HEK293T (cell line): ENCODE measurements around the gene SLC22A15.
"Not testable (repeated sequence)": the region's sequence is repeated elsewhere in the genome, so short reads cannot be mapped to it uniquely, and the experiment has no call there.

Experiments
- CTCF ChIA-PET: fragments of 350-600 bp; formaldehyde crosslinking; extraction: SDS; loops from one replicate; lab custom pipeline; 2021; ENCODE audit warnings: antibody characterized with exemption, inconsistent platforms; lab: Yijun Ruan, JAX
- POLR2A ChIA-PET: fragments of 350-600 bp; formaldehyde crosslinking; extraction: SDS; loops from one replicate; lab custom pipeline; 2020; ENCODE audit warnings: antibody characterized with exemption, inconsistent platforms; lab: Yijun Ruan, JAX
- DNase-seq: peaks from one replicate; pipeline ENCODE4 v3.0.0; 2012; ENCODE audit warnings: mixed read lengths; ENCODE audit errors: extremely low spot score
- ARNT ChIP-seq: fragments of 450-650 bp; IDR thresholded peaks from 2 replicates; pipeline ENCODE4 v1.6.1; 2017; ENCODE audit warnings: mild to moderate bottlenecking
- BHLHE40 ChIP-seq: fragments of 450-650 bp; IDR thresholded peaks from 2 replicates; pipeline ENCODE4 v1.6.1; 2016; ENCODE audit warnings: mild to moderate bottlenecking, moderate library complexity, borderline replicate concordance
- CTBP1 ChIP-seq: fragments of 450-650 bp; IDR thresholded peaks from 2 replicates; pipeline ENCODE4 v1.6.1; 2016; ENCODE audit warnings: borderline replicate concordance
- ELF4 ChIP-seq: fragments of 450-650 bp; IDR thresholded peaks from 2 replicates; pipeline ENCODE4 v1.6.1; 2017; ENCODE audit warnings: antibody characterized with exemption
- FOXA1 ChIP-seq: fragments of 450-650 bp; IDR thresholded peaks from 2 replicates; pipeline ENCODE4 v1.6.1; 2016; ENCODE audit warnings: mild to moderate bottlenecking
- FOXK2 ChIP-seq: fragments of 450-650 bp; IDR thresholded peaks from 2 replicates; pipeline ENCODE4 v1.6.1; 2016; ENCODE audit warnings: mild to moderate bottlenecking
- FOXM1 ChIP-seq: fragments of 450-650 bp; IDR thresholded peaks from 2 replicates; pipeline ENCODE4 v1.6.1; 2017; ENCODE audit warnings: mild to moderate bottlenecking, borderline replicate concordance
- HDGF ChIP-seq: fragments of 450-650 bp; IDR thresholded peaks from 2 replicates; pipeline ENCODE4 v1.6.1; 2017; ENCODE audit warnings: antibody characterized with exemption, borderline replicate concordance
- L3MBTL2 ChIP-seq: fragments of 450-650 bp; conservative IDR thresholded peaks from 2 replicates; pipeline ENCODE4 v1.6.1; 2016; ENCODE audit warnings: mild to moderate bottlenecking
- LEF1 ChIP-seq: fragments of 450-650 bp; IDR thresholded peaks from 2 replicates; pipeline ENCODE4 v1.6.1; 2017; ENCODE audit warnings: mild to moderate bottlenecking, borderline replicate concordance
- NFRKB ChIP-seq: fragments of 450-650 bp; IDR thresholded peaks from 2 replicates; pipeline ENCODE4 v1.6.1; 2016; ENCODE audit warnings: mild to moderate bottlenecking, moderate library complexity
- SP1 ChIP-seq: fragments of 450-650 bp; IDR thresholded peaks from 2 replicates; pipeline ENCODE4 v1.6.1; 2017
- SUZ12 ChIP-seq: fragments of 450-650 bp; IDR thresholded peaks from 2 replicates; pipeline ENCODE4 v1.6.1; 2016; ENCODE audit warnings: mild to moderate bottlenecking
- TARDBP ChIP-seq: fragments of 450-650 bp; IDR thresholded peaks from 2 replicates; pipeline ENCODE4 v1.6.1; 2016
- ZNF384 ChIP-seq: fragments of 450-650 bp; IDR thresholded peaks from 2 replicates; pipeline ENCODE4 v1.6.1; 2016
- TF ChIP-seq, protein P1 (sequence below): fragments of 450-650 bp; IDR thresholded peaks from 2 replicates; pipeline ENCODE4 v1.6.1; 2016

SLC22A15 gene

DNA sequence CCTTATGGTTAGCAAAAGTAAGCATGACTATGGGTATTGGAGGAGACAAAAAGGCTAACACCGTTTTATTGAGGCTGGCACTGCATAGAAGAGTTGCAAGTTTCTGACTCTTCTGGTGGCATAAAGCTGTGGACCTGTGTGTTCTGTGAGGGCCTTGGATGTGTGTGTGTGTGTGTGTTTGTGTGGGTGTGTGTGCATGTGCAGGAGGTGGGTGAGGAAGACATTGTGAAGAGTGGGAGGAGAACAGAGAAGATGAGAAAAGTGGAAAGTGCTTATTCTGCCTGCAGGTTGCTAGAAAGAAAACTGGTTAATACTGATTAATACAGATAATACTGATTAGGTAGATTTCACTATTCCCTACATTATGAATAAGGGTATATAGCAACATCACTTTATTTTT lies 12.6 kb downstream of the SLC22A15 start:
- CTCF ChIA-PET, result interaction anchor here (0.6 kb wide), 1 partner anchor 28 kb away, joined by 4 read pairs; no protein-coding TSS in a partner anchor
- TF ChIP-seq SUZ12, result no peak
- TF ChIP-seq CTBP1, result no peak
- no peak for TF ChIP-seq HDGF
- POLR2A ChIA-PET, result no interaction called here
- no peak for DNase-seq

DNA sequence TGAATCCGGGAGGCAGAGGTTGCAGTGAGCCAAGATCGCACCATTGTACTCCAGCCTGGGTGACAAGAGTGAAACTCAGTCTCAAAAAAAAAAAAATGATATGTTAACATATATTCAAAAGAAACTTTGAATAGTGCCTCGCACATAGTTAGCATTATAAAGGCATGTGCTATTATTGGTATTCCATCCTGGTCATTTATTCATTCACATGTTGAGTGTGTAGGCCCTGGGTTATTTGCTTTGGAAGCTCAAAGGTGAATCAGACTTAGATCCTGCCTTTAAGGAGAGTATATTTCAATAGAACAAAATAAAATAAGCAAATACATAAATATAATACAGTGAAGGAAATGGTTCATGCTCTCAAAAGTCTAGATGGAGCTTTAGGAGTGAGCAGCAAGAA lies 13.4 kb downstream of the SLC22A15 start:
- no peak for TF ChIP-seq L3MBTL2
- no peak for TF ChIP-seq FOXM1
- no peak for TF ChIP-seq TARDBP

DNA sequence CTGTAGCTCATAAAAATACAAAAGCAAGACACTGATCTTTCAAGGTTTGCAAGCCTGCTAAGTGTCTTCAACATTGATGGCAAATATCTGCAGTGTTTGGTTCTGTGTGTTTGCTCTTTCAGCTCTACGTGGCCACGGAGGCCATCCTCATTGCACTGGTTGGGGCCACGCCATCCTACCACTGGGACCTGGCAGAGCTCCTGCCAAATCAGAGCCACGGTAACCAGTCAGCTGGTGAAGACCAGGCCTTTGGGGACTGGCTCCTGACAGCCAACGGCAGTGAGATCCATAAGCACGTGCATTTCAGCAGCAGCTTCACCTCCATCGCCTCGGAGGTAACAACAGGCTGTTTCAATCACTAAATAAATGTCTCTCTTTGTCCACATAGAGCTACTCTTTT lies 15.6 kb downstream of the SLC22A15 start:
- ChIA-PET CTCF (interaction anchor here (2.2 kb wide), 1 partner anchor 10 kb away, joined by 10 read pairs; no protein-coding TSS in a partner anchor), POLR2A (no interaction called here)
- no peak for DNase-seq
- TF ChIP-seq TARDBP, result no peak
- no peak for TF ChIP-seq BHLHE40
- TF ChIP-seq ZNF384, result no peak
- TF ChIP-seq CTBP1, result no peak
- TF ChIP-seq FOXM1, result no peak
- TF ChIP-seq NFRKB, result no peak
- TF ChIP-seq ELF4, result no peak
- TF ChIP-seq SUZ12, result no peak
- no peak for TF ChIP-seq LEF1
- TF ChIP-seq FOXK2, result no peak
- no peak for TF ChIP-seq L3MBTL2
- TF ChIP-seq SP1, result no peak
- no peak for TF ChIP-seq ARNT
- no peak for TF ChIP-seq HDGF
- TF ChIP-seq FOXA1, result no peak
- TF ChIP-seq, protein P1, sequence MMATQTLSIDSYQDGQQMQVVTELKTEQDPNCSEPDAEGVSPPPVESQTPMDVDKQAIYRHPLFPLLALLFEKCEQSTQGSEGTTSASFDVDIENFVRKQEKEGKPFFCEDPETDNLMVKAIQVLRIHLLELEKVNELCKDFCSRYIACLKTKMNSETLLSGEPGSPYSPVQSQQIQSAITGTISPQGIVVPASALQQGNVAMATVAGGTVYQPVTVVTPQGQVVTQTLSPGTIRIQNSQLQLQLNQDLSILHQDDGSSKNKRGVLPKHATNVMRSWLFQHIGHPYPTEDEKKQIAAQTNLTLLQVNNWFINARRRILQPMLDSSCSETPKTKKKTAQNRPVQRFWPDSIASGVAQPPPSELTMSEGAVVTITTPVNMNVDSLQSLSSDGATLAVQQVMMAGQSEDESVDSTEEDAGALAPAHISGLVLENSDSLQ, result no peak

More for the DNA sequence above, 13.4 kb downstream of the SLC22A15 start:
- CTCF ChIA-PET, result interaction anchor here (1.6 kb wide), 1 partner anchor 8 kb away, joined by 6 read pairs; no protein-coding TSS in a partner anchor
- POLR2A ChIA-PET, result no interaction called here
- no peak for DNase-seq

DNA sequence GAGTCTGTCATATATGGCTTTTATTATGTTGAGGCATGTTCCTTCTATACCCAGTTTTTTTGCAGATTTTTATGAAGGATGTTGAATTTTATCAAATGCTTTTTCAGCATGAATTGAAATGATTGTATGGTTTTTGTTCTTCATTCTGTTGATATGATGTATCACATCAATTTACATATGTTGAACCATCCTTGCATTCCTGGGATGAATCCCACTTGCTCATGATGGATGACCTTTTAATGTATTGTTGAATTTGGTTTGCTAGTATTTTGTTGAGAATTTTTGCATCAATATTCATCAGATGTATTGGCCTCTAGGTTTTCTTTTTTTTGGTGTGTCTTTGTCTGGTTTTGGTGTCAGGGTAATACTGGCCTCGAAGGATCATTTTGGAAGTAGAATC lies 21.6 kb downstream of the SLC22A15 start:
- DNase-seq, CTCF ChIA-PET, POLR2A ChIA-PET: not testable (repeated sequence)

DNA sequence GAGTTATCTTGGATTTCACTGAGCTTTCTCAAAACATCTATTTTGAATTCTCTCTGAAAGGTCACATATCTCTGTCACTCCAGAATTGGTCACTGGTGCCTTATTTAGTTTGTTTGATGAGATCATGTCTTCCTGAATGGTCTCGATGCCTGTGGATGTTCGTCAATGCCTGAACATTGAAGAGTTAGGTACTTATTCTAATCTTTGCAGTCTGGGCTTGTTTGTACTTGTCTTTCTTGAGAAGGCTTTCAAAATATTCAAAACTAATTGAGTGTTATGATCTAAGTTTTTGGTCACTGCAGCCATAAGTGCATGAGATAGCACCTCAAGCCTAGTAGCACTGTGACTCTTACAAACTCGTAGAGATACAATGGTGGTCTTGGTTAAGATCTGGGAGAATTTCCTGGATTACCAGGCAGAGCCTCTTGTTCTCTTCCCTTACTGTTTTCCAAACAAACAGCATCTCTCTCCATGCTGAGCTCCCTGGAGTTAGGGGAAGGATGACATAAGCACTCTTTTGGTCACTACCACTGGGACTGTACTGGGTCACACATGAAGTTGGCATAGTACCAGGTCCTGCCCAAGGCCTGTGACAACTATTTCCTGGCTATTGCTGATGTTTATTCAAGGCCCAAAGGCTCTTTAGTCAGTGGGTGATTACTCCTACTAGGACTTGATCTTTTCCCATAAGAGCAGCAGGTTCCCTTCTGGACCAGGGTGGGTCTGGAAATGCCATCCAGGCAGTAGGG lies 25.6 kb downstream of the SLC22A15 start:
- DNase-seq, result no peak
- ChIA-PET POLR2A (no interaction called here), CTCF (no interaction called here)
- TF ChIP-seq TARDBP (no peak), NFRKB (no peak)
- TF ChIP-seq, protein P1, result no peak

DNA sequence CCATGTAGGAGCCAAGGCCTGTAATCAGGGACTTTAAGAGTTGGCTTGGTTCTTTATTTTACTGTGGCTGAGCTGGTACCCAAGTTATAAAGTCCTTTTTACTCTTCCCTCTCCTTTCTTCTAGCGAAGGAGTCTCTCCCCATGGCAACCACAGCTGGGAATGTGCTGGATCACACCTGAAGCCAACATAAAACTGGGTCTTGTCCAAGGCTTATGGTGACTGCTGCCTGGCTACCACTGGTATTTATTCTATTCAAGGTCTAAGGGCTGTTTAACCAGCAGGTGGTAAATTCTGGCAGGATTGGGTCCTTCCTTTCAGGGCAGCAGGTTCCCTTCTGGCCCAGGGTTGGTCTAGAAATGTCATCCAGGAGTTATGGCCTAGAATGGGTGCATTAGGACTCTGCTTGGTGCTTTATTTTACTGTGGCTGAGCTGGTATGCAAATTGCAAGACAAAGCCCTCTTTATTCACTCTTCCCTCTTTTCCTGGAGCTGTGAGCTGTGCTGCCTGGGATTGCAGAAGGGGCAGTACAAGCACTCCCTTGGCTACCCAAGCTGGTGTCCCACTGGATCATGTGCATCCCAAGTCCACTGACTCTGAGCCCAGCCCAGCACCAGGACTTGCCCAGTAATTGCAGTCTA lies 26.6 kb downstream of the SLC22A15 start:
- ChIA-PET POLR2A (no interaction called here), CTCF (no interaction called here)
- no peak for DNase-seq
- TF ChIP-seq L3MBTL2 (no peak), SP1 (no peak), ZNF384 (no peak), FOXM1 (no peak), LEF1 (no peak), HDGF (no peak), SUZ12 (no peak), FOXA1 (no peak), TARDBP (no peak), NFRKB (no peak), ARNT (no peak), ELF4 (no peak), BHLHE40 (no peak)
- TF ChIP-seq, protein P1, result no peak

DNA sequence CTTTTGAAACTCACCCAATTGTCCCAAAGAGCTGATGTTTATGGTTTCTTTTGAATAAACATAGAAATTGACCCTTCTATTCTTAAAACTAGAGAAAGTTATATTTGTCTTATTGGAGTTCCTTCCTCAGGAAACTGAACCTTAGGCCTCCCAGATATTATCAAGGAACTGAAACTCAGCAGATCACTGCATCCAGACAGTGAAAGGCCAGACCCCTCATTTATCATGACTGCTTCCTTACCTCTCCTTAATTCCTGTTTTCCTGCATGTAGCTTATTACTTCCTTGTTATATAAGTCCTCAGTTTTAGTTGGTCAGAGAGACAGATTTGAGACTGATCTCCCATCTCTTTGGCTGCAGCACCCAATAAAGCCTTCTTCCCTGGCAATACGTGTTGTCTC lies 27.5 kb downstream of the SLC22A15 start:
- POLR2A ChIA-PET, result no interaction called here
- CTCF ChIA-PET, result no interaction called here

More for the DNA sequence above, 27.5 kb downstream of the SLC22A15 start:
- TF ChIP-seq ARNT (no peak), FOXM1 (no peak), NFRKB (no peak), FOXK2 (no peak), ZNF384 (no peak), SP1 (no peak)
- no peak for DNase-seq
